GM18858 (cell line): ENCODE data around the gene ARHGAP40.
"Not testable (repeated sequence)": the region's sequence is repeated elsewhere in the genome, so short reads cannot be mapped to it uniquely, and the experiment has no call there.

Source experiments
- ATAC-seq: cut with Tn5 transposase; IDR thresholded peaks from one replicate; pipeline ENCODE4 v1.9.1; 2021; ENCODE audit not compliant: unreplicated experiment

Gene ARHGAP40

GRCh38 chr20:38586181-38586525 lies 15.5 kb upstream of the ARHGAP40 start:
- ATAC-seq: no peak

GRCh38 chr20:38588303-38588702 lies 13.3 kb upstream of the ARHGAP40 start:
- ATAC-seq: no peak

- ATAC-seq: no peak
Measured at GRCh38 chr20:38589351-38589750, 12.3 kb upstream of the ARHGAP40 start.

GRCh38 chr20:38589967-38590675 lies 11.5 kb upstream of the ARHGAP40 start:
- ATAC-seq: no peak

GRCh38 chr20:38590676-38591473 lies 10.7 kb upstream of the ARHGAP40 start:
- no peak for ATAC-seq

- no peak for ATAC-seq
Measured at GRCh38 chr20:38591474-38592410, 9.9 kb upstream of the ARHGAP40 start.

- not testable (repeated sequence) for ATAC-seq
Measured at GRCh38 chr20:38592411-38592790, 9.2 kb upstream of the ARHGAP40 start.

GRCh38 chr20:38594281-38594680 lies 7.3 kb upstream of the ARHGAP40 start:
- ATAC-seq: not testable (repeated sequence)

GRCh38 chr20:38595886-38596285 lies 5.7 kb upstream of the ARHGAP40 start:
- not testable (repeated sequence) for ATAC-seq

GRCh38 chr20:38599410-38599882 lies 2.2 kb upstream of the ARHGAP40 start:
- ATAC-seq: no peak

- no peak for ATAC-seq
Measured at GRCh38 chr20:38600057-38600456, 1.6 kb upstream of the ARHGAP40 start.

GRCh38 chr20:38602185-38602581 lies 574 bp downstream of the ARHGAP40 start:
- no peak for ATAC-seq

- no peak for ATAC-seq
Measured at GRCh38 chr20:38603286-38603685, 1.7 kb downstream of the ARHGAP40 start.

- ATAC-seq: no peak
Measured at GRCh38 chr20:38604873-38605303, 3.3 kb downstream of the ARHGAP40 start.

- ATAC-seq: no peak
Measured at GRCh38 chr20:38607351-38607750, 5.7 kb downstream of the ARHGAP40 start.

GRCh38 chr20:38608188-38608587 lies 6.6 kb downstream of the ARHGAP40 start:
- no peak for ATAC-seq

- no peak for ATAC-seq
Measured at GRCh38 chr20:38609815-38610214, 8.2 kb downstream of the ARHGAP40 start.

- ATAC-seq: no peak
Measured at GRCh38 chr20:38610521-38610920, 8.9 kb downstream of the ARHGAP40 start.

- no peak for ATAC-seq
Measured at GRCh38 chr20:38612751-38613515, 11.3 kb downstream of the ARHGAP40 start.

- no peak for ATAC-seq
Measured at GRCh38 chr20:38615283-38615682, 13.7 kb downstream of the ARHGAP40 start.
